Embryonic facial prominence (tissue), 1 donor: ENCODE measurements around the gene ITGA1.
"Not testable (repeated sequence)": the region's sequence is repeated elsewhere in the genome, so short reads cannot be mapped to it uniquely, and the experiment has no call there.

Source experiments
- DNase-seq: peaks from one replicate; pipeline ENCODE4 v3.0.0-alpha.2; 2016; ENCODE audit errors: extremely low spot score

Gene ITGA1

DNA sequence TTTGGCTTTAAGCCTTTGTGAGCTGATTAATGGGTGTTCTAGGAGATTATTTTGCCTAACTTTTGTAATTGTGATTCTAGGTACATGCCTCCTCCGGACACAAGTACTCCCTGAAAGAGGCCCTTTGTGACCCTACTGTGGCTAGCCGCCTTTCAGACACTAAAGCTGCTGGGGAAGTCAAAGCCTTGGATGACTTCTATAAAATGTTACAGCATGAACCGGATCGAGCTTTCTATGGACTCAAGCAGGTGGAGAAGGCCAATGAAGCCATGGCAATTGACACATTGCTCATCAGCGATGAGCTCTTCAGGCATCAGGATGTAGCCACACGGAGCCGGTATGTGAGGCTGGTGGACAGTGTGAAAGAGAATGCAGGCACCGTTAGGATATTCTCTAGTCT is 13.6 kb downstream of the ITGA1 start:
- no peak for DNase-seq

DNA sequence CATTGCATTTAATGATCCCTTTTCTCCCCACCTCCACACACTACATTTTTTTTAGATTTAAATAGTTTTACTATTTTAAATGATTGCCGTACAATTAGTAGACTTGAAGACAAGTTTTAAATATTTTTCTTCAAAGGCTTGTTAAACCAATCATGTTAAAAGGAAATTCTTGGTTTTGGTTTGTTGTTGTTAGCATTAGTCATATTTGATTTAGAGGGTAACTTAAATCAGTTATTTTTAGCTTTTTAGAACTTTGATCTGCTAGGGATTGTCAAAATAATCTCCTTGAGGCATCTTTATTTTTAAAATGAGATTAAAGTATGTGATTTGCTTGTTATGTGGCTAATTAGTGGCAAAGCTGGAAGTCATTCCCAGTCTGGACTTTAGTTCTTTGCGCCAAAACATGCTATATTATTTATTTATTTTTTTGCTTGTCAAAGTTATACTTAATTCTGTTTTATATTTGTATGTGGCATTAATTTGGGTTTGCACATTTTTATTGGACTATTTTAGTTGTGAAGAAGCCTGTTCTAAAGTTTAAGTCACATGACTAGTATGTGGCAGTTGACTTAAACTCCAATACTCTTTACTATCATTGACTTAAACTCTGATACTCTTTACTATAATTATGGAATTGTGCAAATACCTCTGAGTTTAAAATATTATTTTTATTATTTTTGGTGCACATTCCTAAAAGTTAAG is 14.7 kb downstream of the ITGA1 start:
- DNase-seq: no peak

DNA sequence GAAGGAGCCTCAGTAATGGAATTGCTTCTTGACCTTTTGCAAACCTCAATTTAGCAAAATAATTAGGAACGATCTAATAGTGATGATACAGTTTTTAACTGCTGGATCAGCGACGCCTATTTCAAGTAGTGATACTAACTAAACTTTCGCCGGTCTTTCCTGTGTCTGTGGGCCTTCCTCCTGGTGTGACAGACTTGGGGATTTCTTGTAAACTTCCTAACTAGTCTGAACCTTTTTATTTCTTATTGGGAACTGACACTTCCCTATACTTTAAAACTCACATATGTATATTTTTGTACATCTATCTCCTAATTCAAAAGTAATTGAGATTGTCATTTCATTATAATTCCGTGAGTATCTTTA is 15.2 kb downstream of the ITGA1 start:
- no peak for DNase-seq

DNA sequence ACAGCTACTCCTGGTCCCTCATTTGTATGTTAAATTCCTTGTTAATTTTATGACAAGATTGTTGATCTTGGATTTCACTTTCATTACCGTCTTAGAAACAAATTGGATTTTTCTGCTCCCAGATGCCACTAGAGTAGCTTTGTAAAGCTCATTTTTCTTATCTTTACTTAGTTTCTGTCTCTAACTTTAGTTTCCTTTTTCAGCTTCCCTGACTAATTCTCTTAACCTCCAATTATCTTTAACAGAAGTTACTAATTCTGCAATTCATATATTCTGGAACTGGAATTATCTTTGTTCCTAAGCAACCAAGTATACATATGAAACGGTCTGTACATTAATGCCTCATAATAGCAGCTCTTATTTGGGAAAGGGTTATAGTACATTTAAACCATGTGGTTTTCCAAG is 16.7 kb downstream of the ITGA1 start:
- DNase-seq: no peak

DNA sequence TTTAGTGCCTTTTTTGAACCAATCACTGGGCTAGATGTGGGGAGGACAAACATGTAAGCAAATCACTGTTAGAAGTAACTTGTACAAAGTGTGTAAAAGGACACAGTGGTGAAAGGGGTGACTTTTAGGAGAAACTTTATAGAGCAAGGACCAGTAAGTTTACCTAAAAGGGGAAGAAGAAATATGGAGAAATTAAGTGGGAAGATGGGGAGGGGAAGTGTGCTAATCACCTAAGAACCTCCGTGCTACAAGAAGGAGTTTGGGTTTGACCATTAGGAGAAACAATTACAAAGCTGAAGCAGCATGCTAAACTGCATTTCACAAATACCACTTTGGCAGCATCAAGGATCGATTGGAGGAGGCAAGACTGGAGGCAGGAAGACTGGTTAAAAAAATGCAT is 17.3 kb downstream of the ITGA1 start:
- DNase-seq: no peak

DNA sequence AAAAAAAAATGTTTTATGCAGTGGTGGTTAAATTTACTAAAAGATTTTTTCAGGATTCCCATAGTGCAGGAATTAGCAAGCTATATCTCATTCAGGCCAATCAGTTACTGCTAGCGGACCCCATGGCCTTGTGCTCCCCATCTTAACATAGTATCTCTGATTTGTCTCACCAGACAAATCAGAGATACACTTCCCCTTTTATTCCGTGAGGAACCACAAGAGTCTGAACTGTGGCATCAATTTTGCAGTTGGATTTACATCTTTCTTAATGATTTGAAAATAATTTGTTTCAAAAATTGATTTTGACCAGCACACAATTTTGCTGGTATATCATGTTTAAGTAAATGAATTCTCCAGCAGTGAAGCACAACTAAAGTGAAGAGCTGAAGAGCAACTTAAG is 17.9 kb downstream of the ITGA1 start:
- no peak for DNase-seq

DNA sequence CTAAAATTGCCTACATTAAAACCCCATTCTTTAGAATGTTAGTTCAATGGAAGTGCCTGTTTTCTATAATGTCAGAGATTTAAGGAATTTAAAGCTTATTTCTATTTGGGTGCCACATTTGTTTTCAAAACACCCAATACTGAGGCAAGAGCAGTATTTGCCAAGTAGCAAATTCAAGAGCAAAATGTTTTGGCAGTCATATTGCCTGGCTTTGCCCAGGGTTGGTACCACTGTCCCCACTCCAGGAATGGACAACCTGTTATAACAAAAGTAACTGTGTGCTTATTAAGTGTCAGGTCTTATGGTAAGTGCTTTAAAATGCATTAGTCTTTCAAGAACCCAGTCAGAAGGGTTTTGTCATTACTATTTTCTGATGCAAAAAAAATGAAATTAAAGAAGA is 19.3 kb downstream of the ITGA1 start:
- no peak for DNase-seq

DNA sequence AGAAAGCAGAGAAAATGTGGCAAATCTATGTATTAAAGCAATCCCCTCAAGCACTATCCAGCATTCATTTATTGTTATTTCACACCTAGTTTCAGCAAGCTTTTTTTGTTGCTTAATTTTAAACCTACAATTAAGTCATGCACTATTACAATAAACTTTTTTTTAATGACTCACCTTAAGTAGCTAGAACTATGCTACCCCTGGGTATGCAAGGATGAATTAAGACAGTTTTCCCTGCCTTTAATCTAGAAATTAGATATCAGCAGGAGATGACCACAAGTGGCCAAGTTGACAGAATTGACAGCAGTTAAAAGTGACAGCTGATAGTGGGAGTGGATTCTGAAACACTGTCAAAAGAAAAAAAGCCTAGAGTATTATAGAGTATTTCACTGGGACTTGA is 20.0 kb downstream of the ITGA1 start:
- no peak for DNase-seq

DNA sequence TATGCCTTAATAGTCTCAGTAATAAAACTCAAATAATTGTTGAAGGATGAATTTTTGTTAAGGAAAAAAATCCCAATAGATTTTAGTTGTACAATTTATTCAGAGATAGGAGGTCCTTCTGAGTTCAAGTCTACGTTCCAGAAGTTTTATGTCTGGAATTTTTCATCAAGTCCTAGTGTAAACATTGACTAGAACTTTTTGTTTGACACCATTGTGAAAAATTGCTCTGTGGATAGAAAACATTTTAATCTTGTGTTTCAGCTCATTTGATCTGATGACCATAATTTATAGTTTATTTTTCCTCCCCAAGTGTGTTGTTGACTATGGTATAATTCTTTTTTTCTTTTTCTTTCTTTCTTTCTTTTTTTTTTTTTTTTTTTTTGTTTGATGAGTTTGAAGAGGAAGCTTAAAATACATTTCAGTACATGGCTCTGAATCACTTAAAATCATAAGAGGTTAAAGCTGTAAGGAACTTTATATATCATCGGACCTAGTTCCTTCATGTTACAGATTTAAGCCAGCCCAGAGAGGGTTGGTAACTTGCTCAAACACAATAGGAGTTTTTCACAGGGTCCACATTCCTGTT is 20.7 kb downstream of the ITGA1 start:
- no peak for DNase-seq

DNA sequence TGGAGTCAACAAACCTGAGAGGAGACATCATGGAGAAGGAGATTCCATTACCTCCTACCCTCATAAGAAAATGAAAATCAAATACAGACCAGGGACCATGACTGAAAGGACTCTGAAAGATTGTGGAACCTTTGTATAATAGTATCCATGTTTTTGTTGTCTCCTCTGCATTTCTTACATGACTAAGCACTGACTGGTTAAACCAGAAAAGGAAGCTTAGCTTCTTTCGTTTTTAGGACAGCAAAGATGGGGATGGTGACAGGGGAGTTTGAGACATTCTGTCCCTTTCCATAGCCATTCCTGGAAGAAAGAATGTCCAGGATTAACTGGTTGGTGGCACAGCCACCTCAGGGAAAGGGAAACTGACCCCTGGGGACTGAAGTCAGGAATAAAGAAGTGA is 22.2 kb downstream of the ITGA1 start:
- DNase-seq: no peak

DNA sequence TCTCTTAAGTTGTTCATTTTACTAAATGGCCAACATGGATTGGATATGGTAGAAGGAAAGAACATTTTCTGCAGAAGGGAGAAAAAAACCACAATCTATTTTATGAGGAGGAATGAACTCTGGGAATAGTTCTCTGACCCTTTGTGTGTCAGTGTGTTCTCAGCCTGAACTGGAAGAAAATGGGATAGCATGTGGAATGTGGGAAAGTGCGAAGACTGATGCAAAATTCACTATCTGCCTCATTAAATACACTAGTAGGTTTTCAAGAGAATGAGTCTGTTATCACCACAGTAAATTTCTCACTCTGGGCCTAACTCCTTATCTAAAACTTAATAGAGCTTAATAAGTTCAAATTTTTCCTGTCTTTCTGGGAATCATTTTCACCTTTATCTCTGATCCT is 22.7 kb downstream of the ITGA1 start:
- no peak for DNase-seq

DNA sequence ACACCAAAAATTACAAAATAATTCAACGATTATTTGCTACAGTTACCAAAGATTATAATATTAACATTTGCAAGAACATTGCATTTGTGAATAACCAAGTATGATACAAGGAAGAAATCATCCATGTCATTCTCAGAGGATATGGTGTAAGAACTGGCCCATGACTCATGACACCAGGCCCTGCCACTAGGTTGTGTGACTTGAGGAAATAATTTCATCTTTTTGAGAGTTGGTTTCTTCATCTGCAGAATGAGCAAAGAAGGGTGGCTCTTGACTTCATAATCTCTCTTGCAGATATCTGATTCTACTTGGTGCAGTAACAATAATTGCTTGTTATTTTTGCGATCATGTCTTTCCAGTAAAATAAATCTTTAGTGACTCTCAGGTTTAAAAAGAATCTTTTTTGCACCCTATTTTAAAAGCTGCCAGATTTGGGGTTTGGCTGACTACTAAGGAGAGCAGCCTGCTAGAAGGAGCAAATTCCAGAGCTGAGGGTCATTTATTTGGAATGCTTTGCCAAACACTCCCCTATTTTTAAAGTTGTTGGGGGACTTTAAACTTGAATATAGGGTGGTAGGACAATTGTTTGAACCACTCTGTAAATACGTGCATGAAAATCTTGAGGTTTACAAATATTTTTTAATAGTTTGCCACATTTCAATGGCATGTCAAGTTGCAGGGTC is 23.5 kb downstream of the ITGA1 start:
- DNase-seq: no peak

DNA sequence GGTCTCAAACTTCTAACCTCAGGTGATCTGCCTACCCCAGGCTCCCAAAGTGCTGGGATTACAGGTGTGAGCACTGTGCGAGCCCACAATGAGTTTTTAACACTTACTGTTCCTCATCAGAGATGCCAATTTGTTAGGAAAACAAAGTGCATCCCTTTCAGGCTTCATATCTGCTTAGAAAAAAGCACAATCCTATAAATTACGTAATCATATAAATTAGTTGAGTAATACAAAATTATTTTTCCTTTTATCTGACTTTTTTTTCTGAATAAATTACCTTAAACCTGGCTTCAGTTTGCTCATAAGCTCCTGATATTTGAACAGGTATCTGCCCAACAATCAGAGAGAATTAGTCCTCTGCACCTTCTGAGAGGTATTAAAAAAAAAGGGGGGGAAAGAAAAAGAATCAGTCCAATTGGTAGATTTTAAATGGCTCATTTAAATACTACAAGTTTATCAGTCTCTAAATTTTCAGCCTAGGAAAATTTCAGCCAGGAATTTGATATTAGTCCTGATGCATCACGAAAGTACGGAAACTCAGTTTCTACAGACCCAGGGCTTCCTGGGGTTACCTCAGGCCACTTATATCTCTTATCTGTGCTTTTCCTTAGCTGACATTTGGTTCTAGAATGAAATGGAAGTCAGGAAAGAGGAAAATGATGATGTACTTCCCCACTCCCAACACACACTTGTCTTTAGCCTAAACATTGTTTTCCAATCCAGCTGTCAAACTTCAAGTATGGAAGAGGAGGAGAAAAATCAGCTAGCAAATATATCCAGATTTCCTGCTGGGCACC is 26.8 kb downstream of the ITGA1 start:
- no peak for DNase-seq

DNA sequence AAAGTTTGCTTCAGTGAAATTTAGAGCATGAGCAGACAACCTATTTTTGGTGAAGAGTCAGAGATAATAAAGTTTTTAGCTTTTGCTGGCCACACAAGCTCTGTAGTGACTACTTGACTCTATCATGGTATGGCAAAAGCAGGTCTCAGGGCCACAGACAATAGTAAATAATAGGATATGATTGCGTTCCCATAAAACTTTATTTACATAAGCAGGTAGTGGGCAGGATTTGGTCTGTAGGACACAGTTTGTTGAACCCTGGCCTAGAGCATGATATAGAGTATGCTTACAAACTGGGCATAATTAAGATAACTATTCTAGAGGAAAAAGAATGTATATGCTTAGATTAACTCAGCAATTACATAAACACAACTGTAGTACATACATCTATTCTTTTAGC is 30.1 kb downstream of the ITGA1 start:
- no peak for DNase-seq

DNA sequence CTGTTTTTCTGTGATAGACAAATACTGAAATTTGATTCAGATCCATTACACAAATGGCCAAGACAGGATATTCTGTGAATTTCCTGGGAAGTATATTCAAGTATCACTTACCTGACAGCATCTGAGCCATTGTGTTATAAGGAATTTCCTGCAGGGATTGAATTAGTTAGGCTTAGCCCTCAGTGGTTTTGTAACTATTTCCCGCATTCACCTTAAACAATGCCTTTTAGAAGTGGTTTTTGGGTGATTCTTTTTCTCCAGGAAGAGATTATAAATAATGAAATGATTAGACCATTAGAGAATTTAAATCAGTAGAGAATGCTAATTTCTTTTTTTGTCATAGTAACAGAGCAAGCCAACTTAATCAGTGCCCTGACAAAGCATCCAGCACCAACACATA is 30.6 kb downstream of the ITGA1 start:
- DNase-seq: no peak

DNA sequence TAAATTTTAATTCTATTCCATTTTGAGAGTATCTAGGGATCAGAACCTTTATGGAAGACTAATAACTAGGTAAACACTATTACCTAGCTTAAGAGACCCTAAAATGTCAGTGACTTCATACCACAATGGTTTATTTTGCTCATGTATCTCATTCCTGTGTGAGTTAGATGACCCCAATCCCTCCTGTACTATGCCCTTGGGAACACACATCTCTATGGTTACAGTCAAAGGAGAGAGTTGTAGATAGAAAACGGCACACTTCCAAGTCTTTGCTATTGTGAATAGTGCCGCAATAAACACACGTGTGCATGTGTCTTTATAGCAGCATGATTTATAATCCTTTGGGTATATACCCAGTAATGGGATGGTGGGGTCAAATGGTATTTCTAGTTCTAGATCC is 31.1 kb downstream of the ITGA1 start:
- not testable (repeated sequence) for DNase-seq

DNA sequence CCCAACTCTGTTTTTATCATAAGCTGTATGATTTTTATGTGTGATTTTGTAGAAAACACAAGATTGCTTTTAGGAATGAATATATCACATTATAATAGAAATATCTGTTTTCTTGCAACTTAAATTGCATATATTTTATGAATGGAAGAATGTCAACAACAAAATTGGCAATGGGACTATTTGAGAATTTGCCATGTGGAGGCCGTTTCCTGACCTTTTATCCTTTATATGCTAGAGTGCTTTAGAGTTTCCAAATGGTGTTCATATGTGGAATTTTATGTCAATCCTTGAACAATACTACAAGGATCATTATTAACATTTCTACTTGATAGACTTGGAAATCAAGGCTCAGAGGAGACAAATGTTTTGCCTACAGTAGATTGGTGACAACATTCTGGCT is 34.2 kb downstream of the ITGA1 start:
- DNase-seq: no peak

DNA sequence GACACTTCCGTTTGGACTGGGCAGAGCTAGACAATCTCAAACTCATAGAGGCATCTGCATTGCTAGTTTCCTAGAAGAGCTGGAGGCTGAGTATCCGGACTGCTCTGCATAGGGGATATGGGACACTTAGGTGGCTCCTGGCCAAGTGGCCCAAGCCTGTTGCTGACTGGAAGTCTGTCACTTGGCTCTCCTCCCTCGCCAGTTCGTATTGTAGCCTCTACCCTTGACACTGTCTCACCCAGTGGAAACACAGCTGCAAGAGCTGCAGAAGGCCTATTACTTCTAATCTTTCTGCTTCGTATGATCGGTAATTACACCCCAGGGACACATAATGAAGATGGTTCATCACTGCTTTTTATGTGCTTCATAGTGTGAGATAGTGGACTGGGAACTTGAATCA is 34.7 kb downstream of the ITGA1 start:
- DNase-seq: no peak

DNA sequence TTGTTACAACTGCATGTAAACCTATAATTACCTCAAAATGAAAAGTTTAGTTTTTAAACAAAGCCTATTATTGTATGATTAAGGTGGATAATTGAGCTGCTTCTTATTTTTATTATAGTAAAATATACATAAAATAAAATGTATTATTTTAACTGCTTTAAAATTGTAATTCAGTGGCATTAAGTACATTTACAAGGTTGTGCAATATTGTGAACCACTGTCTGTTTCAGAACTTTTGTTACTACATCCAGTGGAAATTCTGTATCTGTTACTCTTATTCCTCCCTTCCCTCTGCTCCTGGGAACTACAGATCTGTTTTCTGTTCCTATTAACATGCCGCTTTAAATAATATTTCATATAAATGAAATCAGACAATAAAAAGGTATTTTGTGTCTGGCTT is 37.1 kb downstream of the ITGA1 start:
- DNase-seq: no peak

DNA sequence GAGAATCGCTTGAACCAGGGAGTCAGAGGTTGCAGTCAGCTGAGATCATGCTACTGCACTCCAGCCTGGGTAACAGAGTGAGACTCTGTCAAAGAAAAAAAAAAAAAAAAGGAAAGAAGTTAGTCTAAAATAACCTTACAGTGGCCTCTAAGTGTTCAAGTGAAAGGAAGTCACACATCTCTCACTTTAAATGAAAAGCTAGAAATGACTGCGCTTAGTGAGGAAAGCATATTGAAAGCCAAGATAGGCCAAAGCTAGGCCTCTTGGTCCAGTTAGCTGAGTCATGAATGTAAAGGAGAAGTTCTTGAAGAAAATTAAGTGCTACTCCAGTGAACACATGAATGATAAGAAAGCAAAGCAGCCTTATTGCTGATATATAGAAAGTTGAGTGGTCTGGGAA is 38.1 kb downstream of the ITGA1 start:
- no peak for DNase-seq

DNA sequence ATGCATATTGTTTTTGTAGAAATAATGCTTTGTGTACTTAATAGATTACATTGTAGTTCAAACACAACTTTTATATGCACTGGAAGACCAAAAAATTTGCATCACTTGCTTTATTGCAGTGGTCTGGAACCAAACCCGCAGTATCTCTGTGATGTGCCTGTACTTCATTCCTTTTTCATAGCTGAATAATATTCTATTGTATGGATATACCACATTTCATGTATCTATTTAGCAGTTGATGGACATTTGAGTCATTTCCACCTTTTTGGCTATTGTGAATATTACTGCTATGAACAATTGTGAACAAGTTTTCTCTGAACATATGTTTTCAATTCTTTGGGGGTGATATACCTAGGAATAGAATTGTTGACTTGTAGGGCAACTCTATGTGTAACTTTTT is 40.1 kb downstream of the ITGA1 start:
- no peak for DNase-seq

DNA sequence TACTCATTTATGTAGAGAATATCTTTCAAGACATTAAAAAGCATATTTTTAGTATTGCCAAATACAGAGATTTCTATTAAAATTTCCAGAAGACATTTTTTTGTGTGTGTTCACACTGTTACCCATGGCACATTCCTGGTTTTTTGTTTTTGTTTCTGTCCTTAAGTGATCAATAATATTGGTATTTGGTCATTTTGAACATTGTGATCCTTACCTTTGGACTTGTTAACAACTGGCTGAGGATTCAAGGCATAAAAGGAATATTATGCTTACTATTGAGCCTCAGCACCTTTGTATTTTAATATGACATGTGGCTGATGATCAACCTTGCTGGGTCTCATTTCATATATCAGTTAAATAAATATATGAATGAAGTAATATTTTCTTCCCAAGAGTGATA is 41.9 kb downstream of the ITGA1 start:
- DNase-seq: no peak

DNA sequence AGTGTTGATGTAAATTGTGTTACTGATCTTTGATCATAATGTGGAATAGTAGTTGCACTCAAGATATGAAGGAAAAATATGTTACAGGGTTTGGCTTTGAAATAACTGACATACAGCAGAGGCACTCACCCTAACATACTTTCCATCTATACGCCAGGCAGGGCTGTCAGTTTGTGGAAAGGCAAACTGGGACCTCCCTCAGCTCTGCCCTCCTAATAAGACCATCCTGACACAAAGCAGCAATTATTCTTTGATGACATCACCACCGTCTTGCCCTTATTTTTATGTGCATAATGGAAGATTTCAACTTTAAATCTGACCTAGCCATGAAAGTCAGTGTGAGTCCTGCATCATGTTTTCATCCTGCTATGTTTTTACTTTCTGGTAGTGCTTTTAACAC is 42.9 kb downstream of the ITGA1 start:
- no peak for DNase-seq
